Activated T-cell treated with anti-CD3 and anti-CD28 coated beads, Interleukin-2, amount 50 U/mL, for 48 hours (primary cell): ENCODE data around the gene CXCL17.
"Not testable (repeated sequence)": the region's sequence is repeated elsewhere in the genome, so short reads cannot be mapped to it uniquely, and the experiment has no call there.

Source experiments
- DNase-seq, 2 experiments: peaks; one replicate each; pipeline ENCODE4 v3.0.0-alpha.2; 2020

Gene CXCL17, protein sequence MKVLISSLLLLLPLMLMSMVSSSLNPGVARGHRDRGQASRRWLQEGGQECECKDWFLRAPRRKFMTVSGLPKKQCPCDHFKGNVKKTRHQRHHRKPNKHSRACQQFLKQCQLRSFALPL

DNA sequence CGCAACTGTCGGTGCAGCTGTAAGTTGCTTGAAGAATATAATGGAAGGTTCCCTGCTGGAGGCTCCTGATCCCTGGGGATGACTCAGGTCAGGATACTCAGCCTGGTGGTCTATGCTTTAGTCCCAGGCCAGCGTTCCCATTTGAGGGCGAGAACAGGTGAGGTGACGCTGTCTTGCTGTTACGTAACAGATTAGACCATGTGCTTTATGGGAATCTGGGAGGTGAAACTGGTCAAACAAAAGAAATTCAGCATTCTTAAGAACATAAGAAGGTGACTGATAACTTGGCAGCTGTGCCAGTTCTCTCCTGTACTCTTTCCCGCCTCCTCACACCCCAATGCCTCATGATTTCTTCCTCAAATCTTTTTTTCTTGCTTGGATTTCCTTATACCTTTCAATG lies at the start of gene CXCL17:
Gene CXCL17 (minus strand): TSS at position 114 of the 400 bp plus-strand sequence. CDS start 114 bp downstream, outside the sequence.
- DNase-seq, result no peak

DNA sequence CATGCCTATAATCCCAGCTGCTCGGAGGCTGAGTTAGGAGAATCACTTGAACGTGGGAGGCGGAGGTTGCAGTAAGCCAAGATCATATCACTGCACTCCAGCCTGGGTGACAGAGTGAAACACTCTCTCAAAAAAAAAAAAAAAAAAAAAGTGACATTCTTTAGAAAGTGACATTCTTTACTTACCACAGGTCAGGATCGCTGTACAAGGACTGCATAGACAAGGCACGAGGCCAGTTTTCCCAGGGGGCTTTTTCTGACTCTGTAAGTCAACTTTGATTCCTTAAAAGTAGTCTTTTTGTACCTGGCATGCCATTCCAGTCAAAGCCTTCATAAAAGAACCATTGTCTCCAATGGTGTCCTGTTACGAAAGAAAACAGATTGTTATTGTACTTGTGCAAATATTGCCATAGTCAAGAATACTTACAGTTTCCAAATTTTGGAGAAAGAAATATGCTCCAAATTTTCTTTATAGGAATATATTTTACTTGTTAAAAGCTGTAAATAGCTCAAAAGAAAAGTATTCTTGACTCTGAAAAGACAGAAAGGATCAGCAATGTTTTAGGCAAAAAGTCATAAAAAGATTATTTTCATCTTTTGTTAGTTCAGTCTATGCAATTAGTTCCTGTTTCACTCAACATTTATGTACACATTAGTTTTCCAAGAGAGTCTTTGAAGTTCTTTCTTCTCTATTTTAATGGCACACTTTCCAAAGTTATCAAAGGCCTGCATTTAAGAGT lies 46.2 kb upstream of the CXCL17 start:
- DNase-seq, result no peak

DNA sequence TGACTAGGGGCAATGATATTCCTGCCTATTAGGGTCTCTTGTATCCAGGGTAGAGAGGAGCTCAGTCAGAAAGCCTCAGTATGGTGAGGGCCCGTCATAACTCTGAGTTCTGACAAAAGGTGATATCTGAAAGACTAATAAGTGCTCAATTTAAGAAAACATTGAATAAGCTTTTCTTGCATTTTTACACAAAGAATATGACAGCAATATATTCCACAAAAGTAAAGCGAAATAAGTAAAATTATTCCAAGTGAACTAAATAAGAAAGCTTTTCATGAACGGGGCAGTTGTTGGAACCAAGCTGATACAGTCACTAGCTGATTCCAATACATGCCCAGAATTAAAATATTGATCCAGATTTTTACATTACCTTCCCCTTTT lies 45.0 kb upstream of the CXCL17 start:
- DNase-seq, result no peak

- DNase-seq, result no peak
These were observed 44.5 kb upstream of the CXCL17 start for GRCh38 chr19:42487032-42487797.

GRCh38 chr19:42485036-42485435 lies 42.3 kb upstream of the CXCL17 start:
- not testable (repeated sequence) for DNase-seq

DNA sequence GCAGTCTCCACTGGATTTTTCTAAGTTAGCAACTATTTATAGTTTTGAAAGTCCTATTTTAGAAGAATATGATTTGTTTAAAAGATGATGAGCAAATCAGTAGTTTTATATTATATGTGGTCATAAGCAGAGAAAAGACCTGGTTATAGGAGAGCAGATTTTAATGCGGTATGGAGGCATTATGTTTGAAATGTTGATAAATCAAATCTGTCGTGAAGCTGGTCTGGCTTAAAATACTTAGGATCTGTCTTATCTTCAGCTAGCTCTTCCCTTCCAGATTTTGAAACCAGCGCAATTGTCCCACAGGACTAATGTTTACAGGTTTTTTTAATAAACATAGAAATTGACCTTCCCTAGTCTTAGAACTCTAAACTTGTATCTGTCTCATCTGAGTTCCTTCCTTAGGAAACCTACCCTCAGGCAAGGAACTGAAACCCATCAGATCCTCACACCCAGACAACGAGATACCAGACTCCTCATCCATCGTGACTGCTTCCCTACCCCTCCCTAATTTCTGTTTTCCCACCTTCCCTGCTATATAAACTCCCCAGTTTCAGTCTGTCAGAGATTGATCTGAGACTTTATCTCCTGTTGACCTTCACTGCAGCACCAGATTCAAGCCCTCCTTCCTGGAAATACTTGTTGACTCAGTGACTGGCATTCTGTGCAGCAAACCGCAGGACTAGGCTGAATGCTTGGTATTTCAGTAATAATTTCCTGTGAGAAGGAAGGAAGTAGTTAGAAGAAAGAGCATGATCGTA lies 37.8 kb upstream of the CXCL17 start:
- peak; percentile 27 to 37 for DNase-seq

GRCh38 chr19:42479736-42480135 lies 37.0 kb upstream of the CXCL17 start:
- DNase-seq, result no peak

DNA sequence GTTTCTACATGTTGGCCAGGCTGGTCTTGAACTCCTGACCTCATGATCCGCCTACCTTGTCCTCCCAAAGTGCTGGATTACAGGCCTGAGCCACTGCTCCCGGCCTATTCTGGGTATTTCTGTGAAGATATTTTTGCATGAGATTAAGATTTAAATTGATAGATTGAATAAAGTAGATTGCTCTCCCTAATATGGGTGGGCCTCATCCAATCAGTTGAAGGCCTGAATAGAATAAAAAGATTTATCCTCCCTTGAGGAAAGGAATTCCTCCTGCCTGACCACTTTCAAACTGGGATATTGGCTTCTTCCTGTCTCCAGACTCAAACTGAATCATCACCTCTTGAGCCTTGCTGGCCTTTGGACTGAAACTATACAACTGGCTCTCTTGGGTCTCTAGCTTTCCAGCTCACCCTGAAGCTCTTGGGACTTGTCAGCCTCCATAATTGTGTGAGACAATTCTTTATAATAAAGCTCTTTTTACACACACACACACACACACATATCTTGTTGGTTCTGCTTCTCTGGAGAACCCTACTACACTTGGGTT lies 36.1 kb upstream of the CXCL17 start:
- no peak for DNase-seq

GRCh38 chr19:42477933-42478332 lies 35.2 kb upstream of the CXCL17 start:
- DNase-seq, result no peak

- DNase-seq, result no peak
These were observed 34.4 kb upstream of the CXCL17 start for GRCh38 chr19:42477117-42477516.

- DNase-seq, result no peak
These were observed 32.6 kb upstream of the CXCL17 start for GRCh38 chr19:42475366-42475765.

GRCh38 chr19:42474743-42475142 lies 32.0 kb upstream of the CXCL17 start:
- DNase-seq, result no peak

DNA sequence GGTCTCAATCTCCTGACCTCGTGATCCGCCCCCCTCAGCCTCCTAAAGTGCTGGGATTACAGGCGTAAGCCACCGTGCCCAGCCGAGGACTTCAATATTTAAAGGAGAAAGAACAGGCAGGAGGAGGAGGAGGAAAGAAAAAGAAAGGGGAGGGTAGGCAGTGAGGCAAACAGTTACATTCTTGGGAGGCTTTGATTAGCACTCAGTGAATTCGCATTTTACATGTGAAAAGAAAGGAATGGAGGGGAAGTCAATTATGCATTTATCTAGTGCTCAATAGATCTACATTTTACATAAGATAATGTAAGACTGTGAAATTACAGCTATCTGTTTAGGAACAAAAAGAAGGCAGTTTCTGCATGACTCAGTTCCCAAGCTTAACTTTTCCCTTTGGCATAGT lies 30.9 kb upstream of the CXCL17 start:
- no peak for DNase-seq

DNA sequence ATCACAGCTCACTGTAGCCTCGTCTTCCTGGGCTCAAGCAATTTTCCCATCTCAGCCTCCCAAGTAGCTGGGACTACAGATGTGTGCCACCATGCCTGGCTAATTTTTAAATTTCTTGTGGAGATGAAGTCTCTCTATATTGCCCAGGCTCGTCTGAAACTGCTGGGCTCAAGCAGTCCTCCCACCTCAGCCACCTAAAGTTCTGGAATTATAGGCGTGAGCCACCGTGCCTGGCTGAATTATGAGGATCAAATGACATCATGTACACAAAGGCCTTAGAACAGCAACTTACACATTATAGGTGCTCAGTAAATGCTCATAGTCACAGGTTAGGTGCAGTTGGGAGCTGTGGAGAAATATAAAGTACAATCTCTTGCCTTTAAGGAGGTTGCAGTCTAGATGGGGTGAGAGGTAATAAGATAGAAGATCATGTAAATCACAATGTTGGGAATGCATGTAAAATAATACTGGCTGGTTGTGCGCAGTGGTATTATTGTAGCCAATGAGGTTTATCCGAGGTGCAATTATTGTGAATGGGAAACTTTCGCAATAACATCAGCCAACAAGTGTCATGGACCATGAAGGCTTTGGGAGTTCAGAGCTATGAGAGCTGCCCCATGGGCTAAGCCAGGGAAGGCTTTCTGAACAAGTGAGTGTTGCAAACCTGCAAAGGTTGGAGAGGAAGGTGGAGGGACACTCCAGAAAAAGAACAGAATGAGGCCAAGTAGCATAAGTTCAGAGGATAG lies 29.8 kb upstream of the CXCL17 start:
- no peak for DNase-seq

DNA sequence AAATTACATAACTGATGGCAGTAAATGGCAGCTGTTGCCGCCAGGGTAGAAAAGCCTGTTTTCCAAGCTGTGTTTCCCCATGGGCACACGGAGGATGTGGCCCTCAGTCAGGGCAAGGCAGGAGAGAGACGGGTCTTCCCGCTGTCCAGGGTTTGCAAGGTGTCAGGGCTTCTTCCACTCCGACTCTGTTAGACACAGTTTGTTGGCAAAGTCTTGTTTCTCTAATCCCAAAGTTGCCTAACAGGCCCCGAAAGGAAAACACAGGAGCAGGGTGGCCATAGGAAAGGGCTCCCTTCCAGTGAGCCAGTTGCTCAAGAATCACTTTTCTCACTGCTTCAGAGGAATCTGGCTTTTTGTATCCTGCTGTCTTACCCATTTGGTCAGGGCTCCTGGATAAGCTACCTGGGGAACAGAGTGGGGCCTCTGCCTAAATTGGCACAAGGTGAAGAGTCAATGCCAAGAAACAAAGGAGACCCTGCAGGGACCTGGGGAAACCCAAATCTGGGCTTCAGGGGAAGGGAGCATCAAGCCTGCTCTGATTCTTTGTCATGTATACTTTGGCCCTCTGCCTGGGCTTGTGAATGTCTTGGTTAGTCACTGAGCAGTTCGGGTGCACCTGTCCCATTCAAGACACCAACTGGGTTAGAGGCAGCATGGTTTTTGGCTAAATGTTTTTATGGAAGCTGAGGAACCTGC lies 29.0 kb upstream of the CXCL17 start:
- no peak for DNase-seq

DNA sequence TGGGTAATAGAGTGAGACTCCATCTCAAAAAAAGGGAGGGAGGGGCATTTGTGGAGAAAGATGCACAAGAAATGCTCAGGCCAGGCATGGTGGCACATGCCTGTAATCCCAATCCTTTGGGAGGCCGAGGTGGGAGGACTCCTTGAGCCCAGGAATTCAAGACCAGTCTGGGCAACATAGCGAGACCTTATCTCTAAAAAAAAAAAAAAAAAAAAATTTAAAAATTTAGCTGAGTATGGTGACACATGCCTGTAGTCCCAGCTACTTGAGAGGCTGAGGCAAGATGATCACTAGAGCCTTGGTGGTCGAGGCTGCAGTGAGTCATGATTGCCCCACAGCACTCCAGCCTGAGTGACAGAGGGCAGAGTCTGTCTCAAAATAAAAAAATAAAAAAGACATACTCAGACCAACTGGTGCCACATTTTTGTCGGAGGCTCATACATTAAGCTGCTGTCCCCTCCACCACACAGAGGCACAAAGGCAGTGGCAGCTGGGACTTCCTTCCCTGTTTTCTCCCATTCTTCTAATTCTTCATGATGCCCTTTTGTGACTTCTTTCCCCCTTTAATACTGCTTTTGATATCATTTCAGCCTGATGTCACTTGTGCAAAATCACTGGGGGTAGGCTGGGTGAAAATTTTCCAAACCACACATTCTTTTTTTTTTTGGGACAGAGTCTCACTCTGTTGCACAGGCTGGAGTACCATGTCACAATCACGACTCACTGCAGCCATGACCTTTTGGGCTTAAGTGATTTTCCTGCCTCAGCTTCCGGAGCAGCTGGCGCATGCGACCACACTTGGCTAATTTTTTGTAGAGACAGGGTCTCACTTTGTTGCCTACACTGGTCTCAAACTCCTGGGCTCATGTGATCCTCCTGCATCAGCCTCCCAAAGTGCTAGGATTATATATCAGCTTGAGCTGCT lies 26.8 kb upstream of the CXCL17 start:
- no peak for DNase-seq

GRCh38 chr19:42468273-42468796 lies 25.6 kb upstream of the CXCL17 start:
- no peak for DNase-seq

DNA sequence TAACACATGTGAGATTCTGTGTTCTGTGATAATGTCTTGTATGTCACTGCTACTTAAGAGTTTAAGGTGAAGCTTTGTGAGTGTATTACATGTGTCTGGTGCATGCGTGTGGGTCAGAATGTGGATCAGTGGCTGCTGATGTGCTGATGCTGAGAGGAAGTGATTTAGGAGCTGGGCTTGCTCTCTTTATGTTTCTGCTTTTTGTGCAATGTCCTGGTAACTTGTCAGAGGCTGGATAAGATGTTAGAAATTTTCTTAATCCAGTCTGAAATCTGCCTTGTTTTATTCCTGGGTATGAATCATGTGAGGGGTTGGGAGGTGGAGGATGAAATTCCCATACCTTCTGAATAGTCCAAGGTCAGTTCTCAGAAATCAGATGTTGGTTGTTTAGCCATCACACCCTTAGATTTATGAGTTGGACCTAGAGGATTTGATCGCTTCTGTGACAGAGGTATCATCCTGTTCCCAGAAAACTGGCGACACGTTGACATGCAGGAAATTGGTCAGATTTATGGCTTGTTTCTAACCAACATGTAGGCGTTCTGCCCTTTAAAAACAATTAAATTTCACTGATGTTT lies 24.5 kb upstream of the CXCL17 start:
- no peak for DNase-seq

DNA sequence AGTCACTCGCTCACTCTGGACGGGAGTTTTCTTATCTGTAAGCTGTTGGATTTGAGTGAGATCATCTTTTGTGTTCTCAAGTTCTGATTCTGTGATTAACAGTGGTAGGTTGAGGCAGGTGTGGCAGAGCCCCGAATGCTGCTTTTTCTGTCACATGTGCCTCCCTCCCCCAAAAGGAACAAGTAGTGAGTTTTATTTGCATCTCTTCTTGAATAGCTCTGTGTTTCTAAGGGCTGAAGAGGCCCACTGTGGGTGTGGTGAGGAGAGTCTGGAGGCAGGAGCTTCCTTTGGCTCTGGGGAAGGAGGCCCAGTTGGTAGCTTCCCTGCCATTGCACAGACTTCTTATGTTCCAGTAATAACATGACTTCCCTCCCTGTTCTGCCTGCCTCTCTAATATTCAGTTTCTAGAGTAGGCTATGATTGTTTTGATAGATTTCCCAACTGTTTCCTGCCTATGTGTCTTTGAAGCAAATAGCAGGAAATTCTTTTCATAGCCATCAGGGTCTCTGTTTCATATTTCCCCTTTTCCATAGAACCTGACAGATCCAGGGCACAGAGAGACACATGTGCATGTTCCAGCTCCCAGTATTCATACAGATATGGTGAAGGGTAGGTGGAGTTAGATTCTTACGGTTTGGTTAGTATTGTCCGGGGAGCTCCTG lies 23.9 kb upstream of the CXCL17 start:
- DNase-seq, result no peak
